Muscle layer of colon (tissue), 2 donors: ENCODE measurements around the gene NSUN7.

Experiments
- H3K27ac ChIP-seq: one replicate; pipeline ENCODE4 v1.7.0; 2013; ENCODE audit warnings: low read depth, mild to moderate bottlenecking, low read length, moderate library complexity
- H3K27me3 ChIP-seq, 2 donors: one replicate each; pipeline ENCODE4 v1.7.0; 2013; ENCODE audit warnings: low read length in 2 of 2, mild to moderate bottlenecking in 2 of 2; ENCODE audit not compliant: insufficient read depth in 2 of 2, control insufficient read depth in 1 of 2
- H3K36me3 ChIP-seq: one replicate; pipeline ENCODE4 v1.7.0; 2013; ENCODE audit warnings: mild to moderate bottlenecking, low read length; ENCODE audit not compliant: insufficient read depth
- H3K4me1 ChIP-seq: one replicate; pipeline ENCODE4 v1.7.0; 2013; ENCODE audit warnings: mild to moderate bottlenecking, low read length; ENCODE audit not compliant: insufficient read depth
- H3K4me3 ChIP-seq, 2 donors: one replicate each; pipeline ENCODE4 v1.7.0; 2013; ENCODE audit warnings: low read length in 2 of 2, low read depth in 1 of 2, mild to moderate bottlenecking in 1 of 2, moderate library complexity in 1 of 2
- H3K9ac ChIP-seq: one replicate; pipeline ENCODE4 v1.7.0; 2013; ENCODE audit warnings: low read length
- H3K9me3 ChIP-seq: one replicate; pipeline ENCODE4 v1.7.0; 2013; ENCODE audit warnings: mild to moderate bottlenecking, low read length
- donor health status: abdominal sarcoma.
- donor health status: Adenocarcinoma of cecum.

NSUN7 gene

DNA sequence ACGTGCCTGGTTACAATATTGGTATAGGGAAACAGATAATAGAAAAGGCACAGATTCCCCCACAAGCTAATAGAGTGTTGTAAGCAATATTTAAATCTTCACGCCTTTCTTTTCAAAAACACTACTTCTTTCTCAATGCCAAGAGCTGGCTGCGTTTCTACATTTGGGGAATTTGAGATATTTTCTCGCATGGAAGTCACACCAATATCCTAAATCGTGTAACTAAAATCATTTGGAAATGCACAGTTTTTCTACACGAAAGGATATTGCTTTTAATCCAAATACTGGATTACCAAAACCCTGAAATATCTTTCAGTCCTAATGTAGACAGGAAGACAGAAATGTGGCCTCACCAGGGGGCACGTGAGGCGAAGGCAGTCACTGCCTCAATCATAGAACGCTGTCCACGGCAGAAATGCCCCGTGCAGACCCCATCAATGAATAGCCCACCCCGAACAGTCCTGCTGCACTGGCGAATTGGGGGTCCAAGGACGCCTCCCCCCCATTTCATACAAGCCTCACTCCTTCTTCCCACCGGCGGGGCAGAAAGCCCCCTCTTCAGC lies 106.6 kb downstream of the NSUN7 start:
- Histone ChIP-seq H3K36me3 (no peaks in the 10 kb centered on the region), H3K9ac (no peak overlapping the region), H3K4me1 (no peaks in the 10 kb centered on the region), H3K4me3 (peak overlapping the region; percentile 24 to 48), H3K27ac (no peak overlapping the region), H3K27me3 (no peaks in the 10 kb centered on the region), H3K9me3 (no peaks in the 10 kb centered on the region)

DNA sequence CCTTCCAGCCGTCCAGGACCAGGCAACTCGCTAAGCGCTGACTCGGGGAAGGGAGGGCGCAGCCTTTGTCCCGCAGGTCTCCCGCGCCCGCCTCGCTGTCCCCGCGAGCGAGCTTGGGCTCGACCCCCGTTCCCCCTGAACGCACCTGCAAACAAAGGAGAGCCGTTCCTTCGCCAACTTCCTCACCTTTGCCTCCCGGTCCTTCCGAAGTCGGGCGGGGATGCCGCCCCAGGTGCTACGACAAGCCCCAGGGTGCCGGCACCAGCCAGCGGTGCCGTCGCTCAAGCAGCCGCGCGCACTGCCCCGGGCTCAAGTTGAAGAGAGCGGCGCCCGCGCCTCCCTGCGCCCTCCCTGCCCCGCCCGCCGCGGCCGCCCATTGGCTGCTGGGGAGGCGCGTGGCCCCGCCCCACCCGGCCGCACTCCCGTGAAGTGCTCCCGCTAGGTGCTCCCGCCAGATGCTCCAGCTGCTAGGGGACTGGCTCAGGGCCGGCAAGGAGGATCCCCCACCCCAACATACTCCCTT lies 107.1 kb downstream of the NSUN7 start:
- H3K4me3 ChIP-seq = peak overlapping the region; percentile 24 to 48
- H3K27ac ChIP-seq = no peak overlapping the region

DNA sequence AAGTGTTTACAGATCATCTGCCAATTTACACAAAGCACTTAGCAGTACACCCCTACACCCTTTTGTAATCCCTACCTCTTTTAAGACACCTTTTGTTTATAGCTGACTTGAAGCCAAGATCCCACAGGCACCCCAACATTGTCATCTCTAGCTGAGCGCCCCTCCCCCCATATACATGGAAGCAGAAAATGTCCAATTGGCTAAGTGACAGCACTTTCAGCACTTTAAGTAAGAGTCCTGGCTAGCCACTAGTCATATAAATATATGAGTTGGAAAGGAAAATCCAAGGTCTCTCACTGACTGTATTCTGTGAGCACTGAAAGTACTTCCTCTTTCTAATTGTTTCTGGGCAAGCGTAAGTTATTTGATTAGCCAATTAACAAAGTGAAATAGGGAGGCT lies 108.2 kb downstream of the NSUN7 start:
- Histone ChIP-seq H3K36me3 (no peaks in the 10 kb centered on the region), H3K27ac (no peak overlapping the region)

More for the DNA sequence above, 107.1 kb downstream of the NSUN7 start:
- H3K27me3 ChIP-seq = no peaks in the 10 kb centered on the region
- H3K9me3 ChIP-seq = no peaks in the 10 kb centered on the region
- H3K36me3 ChIP-seq = no peaks in the 10 kb centered on the region
- H3K4me1 ChIP-seq = no peaks in the 10 kb centered on the region
- no peak overlapping the region for H3K9ac ChIP-seq

DNA sequence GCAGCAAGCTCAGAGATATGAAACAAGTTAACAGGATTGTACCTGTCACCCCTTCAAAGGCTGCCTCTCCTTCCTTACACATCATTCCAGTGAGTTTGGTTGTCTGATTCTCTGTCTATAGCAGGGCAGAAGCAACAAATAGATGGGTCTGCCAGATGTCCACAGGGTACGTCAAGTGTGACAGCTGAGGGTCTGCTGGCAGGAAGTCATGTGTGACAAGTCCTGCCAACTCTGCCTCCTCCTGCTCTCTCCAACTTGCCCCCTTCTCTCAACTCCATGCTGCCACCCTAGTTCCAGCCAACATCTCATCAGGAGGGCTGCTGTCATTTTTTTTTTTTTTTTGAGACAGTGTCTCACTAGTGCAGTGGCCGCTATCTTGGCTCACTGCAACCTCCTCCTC lies 109.2 kb downstream of the NSUN7 start:
- no peaks in the 10 kb centered on the region for H3K4me1 ChIP-seq
- H3K9me3 ChIP-seq = no peaks in the 10 kb centered on the region
- no peak overlapping the region for H3K9ac ChIP-seq
- no peaks in the 10 kb centered on the region for H3K27me3 ChIP-seq
- H3K36me3 ChIP-seq = no peaks in the 10 kb centered on the region
- no peak overlapping the region for H3K27ac ChIP-seq
- H3K4me3 ChIP-seq = no peak overlapping the region

More for the DNA sequence above, 108.2 kb downstream of the NSUN7 start:
- no peak overlapping the region for H3K9ac ChIP-seq
- no peaks in the 10 kb centered on the region for H3K4me1 ChIP-seq
- H3K27me3 ChIP-seq = no peaks in the 10 kb centered on the region
- no peaks in the 10 kb centered on the region for H3K9me3 ChIP-seq
- no peak overlapping the region for H3K4me3 ChIP-seq
